GM13977 (cell line): Measurements from ENCODE around the gene ANKRD49.

ENCODE experiments used
- DNase-seq: peaks from one replicate; pipeline ENCODE4 v3.0.0; 2012; ENCODE audit warnings: low spot score
- in situ Hi-C: fragments of 300-500 bp; cut with MboI; formaldehyde crosslinking; loops from one replicate; pipeline ENCODE4 v1.12.0; 2022; ENCODE audit warnings: low sequenced_read_pairs, low pct_unique_long_range_greater_than_20kb, mixed read lengths, inconsistent platforms; ENCODE audit not compliant: unreplicated experiment
- TF ChIP-seq, protein P1 (sequence below): IDR thresholded peaks from 2 replicates; pipeline ENCODE4 v1.5.1; 2012; ENCODE audit warnings: mild to moderate bottlenecking, control low read depth; ENCODE audit not compliant: insufficient read depth; ENCODE audit errors: extremely low read depth, missing control alignments

Gene ANKRD49

DNA sequence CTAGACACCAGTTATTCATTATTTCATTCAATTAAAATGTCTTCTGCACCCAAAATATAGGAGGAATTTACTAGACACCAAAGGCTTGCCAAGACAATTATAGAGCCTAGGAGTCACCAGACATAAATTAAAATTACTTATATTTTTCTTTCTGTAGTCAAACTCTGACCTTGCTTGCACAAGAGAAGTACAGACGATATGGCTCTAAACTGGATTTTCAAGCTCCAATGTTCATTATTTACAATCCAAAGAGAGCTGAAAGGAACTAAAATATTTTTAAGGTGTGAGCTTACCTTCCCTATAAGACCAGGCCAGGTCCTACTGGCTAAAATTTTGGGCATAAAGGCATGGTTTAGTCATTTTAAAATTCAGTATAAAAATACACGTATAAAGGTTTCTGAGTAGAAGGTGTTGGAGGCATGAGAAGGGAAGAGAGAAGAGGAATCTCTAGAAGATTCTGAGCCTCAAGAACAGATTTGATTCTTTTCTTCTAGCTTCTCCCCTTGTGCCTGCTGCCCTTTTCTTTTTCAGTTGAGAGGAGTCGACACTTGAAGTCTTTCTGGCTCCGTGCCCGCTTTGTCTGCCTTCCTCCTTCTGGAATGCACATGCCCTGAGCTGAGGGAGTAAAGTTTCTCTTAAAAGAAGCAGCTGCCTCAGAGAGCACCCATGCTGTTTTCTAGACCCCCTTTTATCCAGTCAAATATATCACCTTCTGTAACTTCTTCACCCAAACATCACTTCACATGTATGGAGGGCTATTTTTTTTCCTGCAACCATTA is 32.0 kb downstream of the ANKRD49 start:
- TF ChIP-seq, protein P1, sequence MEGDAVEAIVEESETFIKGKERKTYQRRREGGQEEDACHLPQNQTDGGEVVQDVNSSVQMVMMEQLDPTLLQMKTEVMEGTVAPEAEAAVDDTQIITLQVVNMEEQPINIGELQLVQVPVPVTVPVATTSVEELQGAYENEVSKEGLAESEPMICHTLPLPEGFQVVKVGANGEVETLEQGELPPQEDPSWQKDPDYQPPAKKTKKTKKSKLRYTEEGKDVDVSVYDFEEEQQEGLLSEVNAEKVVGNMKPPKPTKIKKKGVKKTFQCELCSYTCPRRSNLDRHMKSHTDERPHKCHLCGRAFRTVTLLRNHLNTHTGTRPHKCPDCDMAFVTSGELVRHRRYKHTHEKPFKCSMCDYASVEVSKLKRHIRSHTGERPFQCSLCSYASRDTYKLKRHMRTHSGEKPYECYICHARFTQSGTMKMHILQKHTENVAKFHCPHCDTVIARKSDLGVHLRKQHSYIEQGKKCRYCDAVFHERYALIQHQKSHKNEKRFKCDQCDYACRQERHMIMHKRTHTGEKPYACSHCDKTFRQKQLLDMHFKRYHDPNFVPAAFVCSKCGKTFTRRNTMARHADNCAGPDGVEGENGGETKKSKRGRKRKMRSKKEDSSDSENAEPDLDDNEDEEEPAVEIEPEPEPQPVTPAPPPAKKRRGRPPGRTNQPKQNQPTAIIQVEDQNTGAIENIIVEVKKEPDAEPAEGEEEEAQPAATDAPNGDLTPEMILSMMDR = no peak
- DNase-seq = no peak
- in situ Hi-C loops = no loop called here

GRCh38 chr11:94526645-94527438 is 33.1 kb downstream of the ANKRD49 start:
- no peak for DNase-seq
- TF ChIP-seq, protein P1 = no peak
- in situ Hi-C loops = no loop called here

GRCh38 chr11:94528551-94528950 is 34.8 kb downstream of the ANKRD49 start:
- in situ Hi-C loops = no loop called here
- no peak for DNase-seq
- TF ChIP-seq, protein P1 = no peak

DNA sequence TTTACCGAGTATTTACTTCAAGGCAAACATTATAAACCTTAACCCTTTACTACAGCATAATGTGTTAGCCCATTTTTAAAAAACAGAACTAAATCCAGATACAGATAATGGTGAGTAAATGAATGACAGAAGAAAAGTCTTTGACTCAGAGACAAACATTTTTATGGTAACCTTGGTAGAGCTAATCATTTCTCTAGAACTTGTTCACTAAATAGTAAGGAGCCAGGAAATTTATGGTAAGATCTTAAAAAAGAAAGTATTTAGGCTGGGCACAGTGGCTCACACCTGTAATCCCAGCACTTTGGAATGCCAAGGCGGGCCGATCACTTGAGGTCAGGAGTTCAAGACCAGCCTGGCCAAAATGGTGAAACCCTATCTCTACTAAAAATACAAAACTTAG is 38.4 kb downstream of the ANKRD49 start:
- TF ChIP-seq, protein P1 = no peak
- DNase-seq = no peak
- in situ Hi-C loops = no loop called here

- in situ Hi-C loops = no loop called here
- TF ChIP-seq, protein P1 = no peak
- no peak for DNase-seq
These were observed 39.4 kb downstream of the ANKRD49 start for GRCh38 chr11:94533206-94533605.

DNA sequence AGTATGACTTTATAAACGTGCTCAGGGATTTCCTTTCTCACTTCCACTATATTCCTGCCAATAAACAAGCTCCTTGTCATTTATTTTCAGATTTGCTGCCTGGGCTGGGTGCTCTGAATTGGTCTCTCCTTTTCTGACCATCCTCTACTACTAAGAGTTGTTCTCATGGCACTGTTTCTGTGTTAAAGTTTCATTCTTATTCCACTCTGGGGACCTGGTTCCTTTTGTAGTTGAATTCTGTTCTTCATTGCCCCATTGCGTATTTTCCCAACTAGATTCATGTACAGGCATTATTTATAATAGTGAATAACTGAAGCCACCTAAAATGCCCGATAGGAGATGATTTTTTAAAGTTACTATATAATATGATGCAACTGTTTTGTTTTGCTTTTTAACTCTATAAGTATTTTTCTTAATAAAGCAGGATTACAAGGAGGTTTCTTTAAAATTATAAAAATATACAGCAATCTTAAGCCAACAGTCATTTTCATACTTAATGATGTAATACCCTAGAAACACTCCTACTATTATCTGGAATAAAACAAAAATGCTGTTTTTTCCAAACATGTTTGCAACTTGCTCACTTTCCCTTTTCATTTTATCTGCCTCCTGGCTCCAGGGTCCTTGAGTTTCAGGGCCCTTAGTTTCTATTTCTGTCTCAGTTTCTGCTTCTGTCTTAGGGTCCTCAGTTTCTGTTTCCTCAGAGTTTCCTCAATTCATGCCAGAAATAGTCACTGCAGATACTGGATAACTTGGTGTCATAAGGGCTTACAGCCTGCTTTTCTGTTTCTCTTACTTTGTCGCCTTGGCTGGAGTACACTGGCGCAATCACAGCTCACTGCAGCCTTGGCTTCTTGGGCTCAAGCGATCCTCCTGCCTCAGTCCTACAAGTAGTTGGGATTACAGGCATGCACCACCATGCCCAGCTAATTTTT is 40.2 kb downstream of the ANKRD49 start:
- DNase-seq = no peak
- TF ChIP-seq, protein P1 = no peak
- in situ Hi-C loops = no loop called here
